NCI-H2081 (cell line): ENCODE results near the gene IL1RL2.

Source experiments
- DNase-seq, 2 experiments: peaks; one replicate each; lab custom pipeline; 2025; lab: John Stamatoyannopoulos, UW

Gene IL1RL2

DNA sequence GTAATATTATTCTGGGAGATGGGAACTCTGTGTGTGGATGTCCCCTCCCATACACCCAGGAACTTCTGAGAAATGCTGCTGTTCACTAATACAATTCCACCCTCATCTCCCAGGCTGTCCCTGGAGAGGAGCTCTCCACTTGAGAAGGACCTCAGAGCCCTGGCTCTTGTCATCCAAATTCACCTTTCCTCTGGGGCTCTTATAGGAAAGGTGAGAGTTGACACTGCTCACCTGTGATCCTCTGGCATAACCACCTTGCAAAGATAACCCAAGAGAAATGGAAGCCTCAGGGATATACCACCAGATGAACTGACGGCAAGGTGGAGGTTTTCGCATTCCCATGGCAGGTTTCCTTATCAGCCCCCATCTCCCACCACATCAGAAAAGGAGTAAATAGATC, 52.0 kb downstream of the IL1RL2 start:
- DNase-seq = no peak

- no peak for DNase-seq
These were observed 52.5 kb downstream of the IL1RL2 start for GRCh38 chr2:102239344-102239743.

GRCh38 chr2:102240640-102241370, 54.0 kb downstream of the IL1RL2 start:
- peak; percentile 49 to 67 for DNase-seq

DNA sequence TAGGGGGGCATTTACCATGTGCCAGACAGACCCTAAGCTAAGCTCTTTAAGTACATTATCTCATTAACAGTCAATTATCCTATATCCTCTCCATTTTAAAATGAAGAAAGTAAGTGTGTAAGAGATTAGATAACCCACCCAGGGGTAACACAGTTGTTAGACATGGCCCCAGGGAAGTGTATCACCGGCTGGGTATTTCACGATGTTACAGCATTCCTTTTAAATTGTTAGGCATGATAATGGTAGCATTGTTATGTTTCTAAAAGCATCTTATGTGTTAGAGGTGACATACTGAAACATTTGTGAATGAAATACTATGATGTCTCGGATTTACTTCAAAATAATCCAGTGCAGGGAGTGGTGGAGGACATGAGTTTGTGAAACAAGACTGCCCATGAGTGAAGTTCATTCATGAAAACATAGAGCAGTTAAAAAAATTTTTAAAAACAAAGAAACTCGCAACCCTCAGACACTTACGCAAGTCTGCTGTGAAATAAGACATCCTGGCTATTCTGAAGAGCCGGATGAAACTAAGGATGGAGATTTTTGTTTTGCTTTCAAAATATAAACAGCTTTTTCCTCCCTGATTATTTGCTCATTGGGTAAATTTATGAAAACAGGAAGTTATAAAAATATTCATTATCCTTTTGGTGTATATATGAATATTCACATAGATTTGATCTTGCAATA, 54.9 kb downstream of the IL1RL2 start:
- no peak for DNase-seq

GRCh38 chr2:102245266-102246151, 58.7 kb downstream of the IL1RL2 start:
- DNase-seq = no peak

- DNase-seq = no peak
These were observed 63.5 kb downstream of the IL1RL2 start for GRCh38 chr2:102250278-102250821.

GRCh38 chr2:102251042-102251848, 64.4 kb downstream of the IL1RL2 start:
- DNase-seq = no peak

DNA sequence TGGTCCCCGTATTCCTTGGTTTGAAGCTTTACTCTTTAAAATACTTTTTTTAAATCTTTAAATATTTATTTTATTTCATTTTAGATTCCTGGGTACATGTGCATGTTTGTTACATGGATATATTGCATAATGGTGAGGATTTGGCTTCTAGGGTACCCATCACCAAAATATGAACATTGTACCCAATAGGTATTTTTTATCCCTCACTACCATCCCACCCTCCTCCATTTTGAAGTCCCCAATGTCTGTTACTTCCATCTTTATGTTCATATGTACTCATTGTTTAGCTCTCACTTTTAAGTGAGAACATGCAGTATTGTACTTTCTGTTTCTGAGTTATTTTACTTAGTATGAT, 65.0 kb downstream of the IL1RL2 start:
- DNase-seq = no peak

DNA sequence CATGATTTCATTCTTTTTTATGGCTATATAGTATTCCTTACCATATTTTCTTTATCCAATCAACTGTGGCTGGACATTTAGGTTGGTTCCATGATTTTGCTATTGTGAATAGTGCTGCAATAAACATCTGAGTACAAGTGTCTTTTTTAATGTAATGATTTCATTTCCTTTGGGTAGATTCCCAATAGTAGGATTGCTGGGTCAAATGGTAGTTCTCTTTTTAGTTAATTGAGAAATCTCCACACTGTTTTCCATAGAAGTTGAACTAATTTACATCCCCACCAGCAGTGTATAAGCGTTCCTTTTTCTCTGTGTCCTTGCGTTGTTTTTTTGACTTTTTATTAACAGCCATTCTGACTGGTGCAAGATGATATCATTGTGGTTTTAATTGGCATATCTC, 65.4 kb downstream of the IL1RL2 start:
- DNase-seq = no peak

GRCh38 chr2:102253140-102253752, 66.4 kb downstream of the IL1RL2 start:
- DNase-seq = no peak

DNA sequence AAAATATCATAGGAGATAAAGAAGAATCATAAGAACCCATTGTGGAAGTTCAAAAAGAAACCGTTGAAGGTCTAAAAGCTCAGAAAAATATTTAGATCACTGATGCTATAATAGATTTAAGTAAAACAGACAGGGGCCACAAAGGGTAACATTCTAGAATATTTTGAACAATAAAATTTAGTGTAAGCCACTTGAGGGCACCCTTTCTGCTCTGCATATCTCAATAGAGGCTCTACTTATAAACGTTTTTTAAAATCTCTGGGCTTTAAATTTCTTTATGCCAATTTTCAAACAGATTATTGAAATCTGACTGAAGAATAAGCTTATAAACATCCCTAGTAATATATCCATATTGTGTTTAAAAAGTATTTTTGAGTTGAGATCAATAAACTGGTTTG, 66.9 kb downstream of the IL1RL2 start:
- no peak for DNase-seq

GRCh38 chr2:102256276-102256675, 69.5 kb downstream of the IL1RL2 start:
- no peak for DNase-seq

DNA sequence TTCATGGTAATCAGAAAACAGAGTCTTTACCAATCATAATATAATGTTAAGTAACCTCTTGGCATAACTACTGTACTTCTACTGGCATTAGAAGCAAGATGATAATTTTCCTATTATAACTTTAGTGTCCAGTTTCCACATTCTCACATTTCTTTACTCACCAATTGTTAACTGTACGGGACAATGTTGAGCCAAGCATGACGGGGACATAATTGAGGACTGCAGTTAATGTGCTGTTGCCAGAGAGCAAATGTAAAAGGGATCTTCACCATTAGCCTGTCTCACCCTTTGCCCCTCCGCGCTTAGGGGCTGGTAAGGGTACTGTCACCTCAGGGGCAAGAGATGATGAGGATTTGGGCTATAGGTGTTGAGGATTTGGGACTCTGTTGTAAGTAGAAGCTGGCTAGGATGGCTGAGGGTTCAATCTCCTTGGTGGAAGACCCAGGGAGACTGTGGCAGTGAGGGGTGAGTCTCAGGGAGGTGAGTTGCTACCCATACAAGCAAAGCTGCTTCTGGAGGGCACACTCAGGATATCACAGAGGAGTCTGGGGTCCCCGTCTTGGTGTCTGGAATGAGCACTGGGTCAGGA, 70.1 kb downstream of the IL1RL2 start:
- no peak for DNase-seq

GRCh38 chr2:102258025-102258385, 71.2 kb downstream of the IL1RL2 start:
- DNase-seq = no peak

DNA sequence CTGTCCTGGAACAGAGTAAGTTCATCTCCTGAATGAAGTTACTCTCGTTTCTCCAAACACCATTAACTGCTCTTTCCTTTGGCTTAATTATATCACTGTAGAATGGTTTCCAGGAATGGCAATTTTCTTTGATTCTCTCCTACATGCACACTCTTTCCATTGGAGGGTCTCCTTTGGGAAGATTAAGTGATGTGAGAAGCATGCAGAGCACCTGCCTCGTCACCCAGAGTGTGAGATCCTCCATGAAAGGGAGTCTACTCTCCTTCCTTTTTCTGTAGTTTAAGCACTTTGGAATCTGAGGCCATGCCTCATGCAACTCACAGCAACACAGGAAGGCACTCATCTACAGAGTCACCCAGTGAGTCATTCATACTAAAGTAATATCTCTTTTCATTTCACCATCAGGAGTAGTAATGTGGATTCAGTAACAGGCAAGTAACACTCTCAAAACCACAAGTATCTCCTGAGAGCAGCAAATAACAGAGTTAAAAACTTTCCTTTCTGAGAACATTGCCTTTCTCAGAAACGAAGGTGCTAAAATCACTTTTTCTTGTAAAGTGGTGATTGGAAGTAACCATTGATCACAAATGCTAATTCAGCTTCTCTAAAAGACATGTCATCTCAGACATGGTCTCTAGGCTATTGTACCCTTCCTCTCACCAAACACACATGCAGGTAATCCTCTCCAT, 71.7 kb downstream of the IL1RL2 start:
- no peak for DNase-seq

GRCh38 chr2:102261467-102262135, 74.8 kb downstream of the IL1RL2 start:
- DNase-seq = no peak

- no peak for DNase-seq
These were observed 75.7 kb downstream of the IL1RL2 start for GRCh38 chr2:102262216-102263129.

- DNase-seq = no peak
These were observed 78.1 kb downstream of the IL1RL2 start for GRCh38 chr2:102264952-102265351.

- DNase-seq = no peak
These were observed 79.4 kb downstream of the IL1RL2 start for GRCh38 chr2:102266204-102266603.
